CD8-positive, alpha-beta memory T cell (primary cell): ENCODE results near the gene MTFP1. TPM values are rescaled to one million over a fixed set of nuclear protein-coding genes. Genes with fewer than 3 reads are reported as not detected.
A peak's percentile ranks its signal among the peaks of the same experiment; 100 is the strongest.

Experiments
- CTCF ChIA-PET: fragments of 350-600 bp; sonication (Branson Sonifier 250); formaldehyde crosslinking; loops from one replicate; lab custom pipeline; 2021; ENCODE audit warnings: antibody characterized with exemption; lab: Charles Lee
- POLR2A ChIA-PET: fragments of 350-600 bp; sonication (Branson Sonifier 250); formaldehyde crosslinking; loops from one replicate; lab custom pipeline; 2021; ENCODE audit warnings: antibody characterized with exemption; lab: Charles Lee
- DNase-seq, 5 donors: peaks; one replicate each; pipeline versions ENCODE4 v3.0.0 to v3.0.0-alpha.2; 2020 to 2022; ENCODE audit warnings: mixed read lengths in 1 of 5
- H3K27ac ChIP-seq: one replicate; pipeline ENCODE4 v1.7.0; 2013; ENCODE audit warnings: low read depth, mild to moderate bottlenecking, low read length, moderate library complexity
- H3K27me3 ChIP-seq: 2 replicates; pipeline ENCODE4 v1.7.0; 2013; ENCODE audit warnings: low read length, mild to moderate bottlenecking; ENCODE audit not compliant: insufficient read depth, poor library complexity, severe bottlenecking
- H3K36me3 ChIP-seq: 2 replicates; pipeline ENCODE4 v1.7.0; 2013; ENCODE audit warnings: mild to moderate bottlenecking, low read length, moderate library complexity; ENCODE audit not compliant: insufficient read depth
- H3K4me1 ChIP-seq: 2 replicates; pipeline ENCODE4 v1.7.0; 2013; ENCODE audit warnings: mild to moderate bottlenecking, low read length, moderate library complexity; ENCODE audit not compliant: insufficient read depth
- H3K4me3 ChIP-seq: 2 replicates; pipeline ENCODE4 v1.7.0; 2013; ENCODE audit warnings: mild to moderate bottlenecking, low read length
- H3K9me3 ChIP-seq: 2 replicates; pipeline ENCODE4 v1.7.0; 2013; ENCODE audit warnings: mild to moderate bottlenecking, low read length
- H3K27ac Mint-ChIP-seq, 8 donors: one replicate each; pipeline ENCODE4 v1.8.0; 2020 to 2021; ENCODE audit warnings: mixed read lengths in 8 of 8, mild to moderate bottlenecking in 6 of 8, inconsistent platforms in 3 of 8, moderate library complexity in 3 of 8
- H3K27me3 Mint-ChIP-seq, 2 donors: one replicate each; pipeline ENCODE4 v1.8.0; 2020 to 2021; ENCODE audit warnings: mixed read lengths in 2 of 2, mild to moderate bottlenecking in 1 of 2, moderate library complexity in 1 of 2
- H3K36me3 Mint-ChIP-seq, 3 donors: one replicate each; pipeline ENCODE4 v1.8.0; 2020 to 2021; ENCODE audit warnings: mixed read lengths in 3 of 3, inconsistent platforms in 1 of 3, mild to moderate bottlenecking in 1 of 3
- H3K4me1 Mint-ChIP-seq, 3 donors: one replicate each; pipeline ENCODE4 v1.8.0; 2020 to 2021; ENCODE audit warnings: mixed read lengths in 3 of 3, inconsistent platforms in 1 of 3, mild to moderate bottlenecking in 1 of 3
- H3K4me3 Mint-ChIP-seq, 7 donors: one replicate each; pipeline ENCODE4 v1.8.0; 2020 to 2021; ENCODE audit warnings: mixed read lengths in 7 of 7, mild to moderate bottlenecking in 6 of 7, moderate library complexity in 4 of 7, inconsistent platforms in 2 of 7
- H3K9me3 Mint-ChIP-seq, 5 donors: one replicate each; pipeline ENCODE4 v1.8.0; 2020 to 2022; ENCODE audit warnings: mixed read lengths in 5 of 5, mild to moderate bottlenecking in 3 of 5, moderate library complexity in 2 of 5, inconsistent platforms in 1 of 5
- polyA plus RNA-seq: library from polyadenylated mRNA; unstranded; fragments of 300-500 nt; fragmentation: Illumina TruSeq; gene quantifications from one replicate; pipeline ENCODE4 v1.2.3, GENCODE V29; 2021
- total RNA-seq, 2 experiments: library from RNA; stranded (reverse); gene quantifications; one replicate each; pipeline ENCODE4 v1.2.3, GENCODE V29; 2021

The MTFP1 gene
- total and polyA plus RNA-seq, 3 experiments from 2014 or later = 43.1 to 110 (median 104) TPM

DNA sequence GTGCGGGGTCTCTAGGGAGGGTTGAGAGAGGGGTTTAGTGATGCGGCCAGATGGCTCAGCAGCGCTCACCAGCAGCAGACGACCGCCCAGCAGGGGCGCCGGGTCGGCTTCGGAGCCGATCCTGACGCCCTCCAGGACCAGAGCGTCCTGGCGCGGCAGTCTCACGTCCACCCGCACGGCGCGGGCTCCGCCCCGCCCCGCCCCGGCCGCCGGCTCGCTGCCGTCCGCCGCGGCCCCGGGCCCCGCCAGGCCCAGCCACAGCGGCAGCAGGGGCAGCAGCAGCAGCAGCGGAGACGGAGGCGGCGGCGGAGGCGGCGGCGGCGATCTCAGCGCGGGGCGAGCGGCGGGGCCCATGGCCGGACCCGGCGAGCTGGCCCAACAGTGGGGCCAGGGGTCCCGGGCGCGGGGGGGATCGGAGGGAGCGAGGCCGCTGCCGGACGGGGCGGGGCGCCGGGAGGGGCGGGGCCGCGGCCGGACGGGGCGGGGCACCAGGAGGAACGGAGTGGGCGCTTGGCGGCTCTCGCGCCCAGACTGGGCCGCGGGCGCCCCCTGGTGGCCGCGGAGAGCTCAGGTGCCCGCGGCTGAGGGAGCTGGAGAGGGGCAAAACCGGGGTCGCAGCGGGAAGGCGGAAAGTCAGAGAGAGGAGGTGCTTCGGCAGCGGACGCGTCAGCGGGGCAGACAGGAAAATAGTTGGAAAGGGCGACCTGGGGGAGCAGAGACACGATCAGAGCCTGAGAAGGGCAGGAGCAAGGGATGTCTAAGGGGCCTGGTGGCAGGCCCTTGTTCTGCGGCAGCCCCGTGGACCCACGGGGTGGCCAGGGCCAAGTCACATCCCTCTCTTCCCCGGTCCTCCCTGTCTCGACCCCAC, 38.4 kb upstream of the MTFP1 start, which contains the start of gene RNF215:
TSS of gene RNF215 (minus strand) at position 452 of the 868 bp plus-strand sequence. CDS start at position 354, 98 bp downstream.
- peaks cover 10 to 20% (median 12%) of the 10 kb centered on the region in 3 donors for H3K4me1 Mint-ChIP-seq
- H3K27me3 ChIP-seq = no peaks in the 10 kb centered on the region
- POLR2A ChIA-PET = interaction anchor here (0.6 to 2.3 kb wide), 3 partner anchors 37 to 117 kb away, joined by 3 to 35 read pairs (median 4); partner anchors contain the start of gene CASTOR1
- peak within 1 kb of the TSS; percentile 22 for H3K4me3 ChIP-seq
- no peaks in the 10 kb centered on the region for H3K9me3 Mint-ChIP-seq
- H3K27ac ChIP-seq = no peak within 1 kb of the TSS
- H3K36me3 Mint-ChIP-seq = peaks cover 0 to 2% (median 0%) of the 10 kb centered on the region in 3 donors
- no peaks in the 10 kb centered on the region for H3K9me3 ChIP-seq
- CTCF ChIA-PET = interaction anchor here (0.6 to 11.0 kb wide), 29 partner anchors 9 to 279 kb away, joined by 3 to 246 read pairs (median 4); partner anchors contain the start of genes CASTOR1, MTFP1 and TBC1D10A
- peak; percentile 74 to 82 (median 79) for DNase-seq
- no peaks in the 10 kb centered on the region for H3K36me3 ChIP-seq
- H3K27ac Mint-ChIP-seq = peak within 1 kb of the TSS; percentile 13 to 96 (median 71)
- H3K4me1 ChIP-seq = peaks cover 4% of the 10 kb centered on the region
- H3K27me3 Mint-ChIP-seq = peaks cover 4 to 14% of the 10 kb centered on the region in 2 donors
- peak within 1 kb of the TSS; percentile 64 to 93 (median 78) for H3K4me3 Mint-ChIP-seq

DNA sequence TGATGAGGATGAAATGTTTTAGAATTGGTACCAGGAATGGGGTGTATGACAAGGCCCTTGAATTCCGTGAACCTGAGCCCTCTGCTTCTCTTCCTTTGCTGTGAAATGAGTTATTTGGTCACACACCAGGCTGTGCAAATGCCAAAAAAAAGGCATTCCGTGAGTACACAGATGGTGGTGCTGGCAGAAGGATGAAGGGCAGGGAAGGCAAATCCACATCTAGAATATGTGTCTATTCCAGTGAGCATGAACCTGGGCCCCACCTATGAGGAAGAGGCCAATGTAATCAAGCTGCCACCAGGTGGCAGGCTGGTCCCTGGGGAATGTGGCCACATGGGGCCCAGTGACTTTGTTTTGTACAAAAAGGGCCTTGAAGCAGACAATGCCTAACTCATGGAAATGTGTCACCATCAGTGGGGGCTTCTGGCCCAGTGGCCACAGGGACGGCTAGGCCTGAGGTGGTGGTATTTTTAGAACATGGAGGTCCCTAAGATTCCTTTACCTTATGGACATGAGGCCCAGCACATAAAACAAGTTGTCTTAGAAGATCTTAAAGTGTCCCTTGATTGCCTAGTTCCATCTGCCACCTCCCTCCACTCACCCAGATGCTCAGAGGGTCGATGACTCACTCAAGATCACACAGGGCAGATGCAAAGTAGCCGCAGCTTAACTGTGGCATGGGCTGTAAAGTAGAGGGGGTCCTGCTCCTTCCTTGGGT, 34.4 kb upstream of the MTFP1 start:
- Mint-ChIP-seq H3K4me1 (peaks cover 11 to 23% (median 11%) of the 10 kb centered on the region in 3 donors), H3K27me3 (peaks cover 17 to 39% of the 10 kb centered on the region in 2 donors), H3K9me3 (no peaks in the 10 kb centered on the region), H3K4me3 (peak overlapping the region in 1 of 7 donors; percentile 40), H3K36me3 (no peaks in the 10 kb centered on the region), H3K27ac (peak overlapping the region in 6 of 8 donors; percentile 4 to 98 (median 80))
- ChIA-PET CTCF (interaction anchor here (0.7 to 11.0 kb wide), 16 partner anchors 10 to 283 kb away, joined by 3 to 246 read pairs (median 5); partner anchors contain the start of genes CASTOR1 and MTFP1), POLR2A (interaction anchor here (0.6 to 1.7 kb wide), 3 partner anchors 33 to 107 kb away, joined by 3 to 6 read pairs (median 5); partner anchors contain the start of gene CASTOR1)
- Histone ChIP-seq H3K9me3 (no peaks in the 10 kb centered on the region), H3K4me1 (peaks cover 21% of the 10 kb centered on the region), H3K27ac (no peak overlapping the region), H3K27me3 (peaks cover 6% of the 10 kb centered on the region), H3K36me3 (no peaks in the 10 kb centered on the region), H3K4me3 (no peak overlapping the region)
- peak; percentile 64 to 84 (median 74) for DNase-seq

DNA sequence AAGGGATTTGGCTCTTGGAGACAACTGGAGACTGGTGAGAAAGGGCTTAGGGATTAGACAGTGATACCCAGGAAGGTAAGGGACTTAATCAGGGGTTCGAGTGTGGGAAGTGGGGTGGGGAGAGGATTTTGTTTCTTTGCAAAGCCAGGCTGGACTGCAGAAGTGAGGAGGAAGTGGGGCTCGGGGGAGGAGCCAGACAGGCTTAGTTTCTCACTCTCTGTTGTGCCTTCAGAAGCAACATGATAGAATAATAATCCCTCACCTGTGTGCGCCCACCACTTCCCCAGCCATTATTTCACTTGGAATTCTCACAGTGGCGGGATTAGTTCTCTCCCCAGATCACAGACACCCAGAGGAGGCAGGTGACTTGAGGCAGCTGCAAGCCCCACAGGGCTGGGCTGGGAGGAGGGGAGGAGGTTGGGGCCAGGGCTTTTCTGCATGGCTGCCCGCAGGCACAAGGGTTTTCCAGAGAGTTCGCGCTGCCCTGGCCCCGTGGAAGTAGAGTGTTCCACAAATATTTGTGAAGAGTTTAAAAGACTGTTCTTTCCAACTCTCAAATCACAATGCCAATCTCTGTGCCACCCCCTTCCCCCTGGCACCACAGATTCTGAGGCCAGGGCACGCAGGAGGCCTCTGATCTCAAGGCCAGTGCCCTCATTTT, 32.8 kb upstream of the MTFP1 start:
- peak in 1 of 5 donors; percentile 36 for DNase-seq
- ChIA-PET CTCF (interaction anchor here (1.0 to 11.0 kb wide), 9 partner anchors 31 to 285 kb away, joined by 3 to 246 read pairs (median 4); partner anchors contain the start of genes CASTOR1 and MTFP1), POLR2A (interaction anchor here (1.7 kb wide), 1 partner anchor 105 kb away, joined by 6 read pairs; the partner anchor contains the start of gene CASTOR1)
- H3K9me3 ChIP-seq = no peaks in the 10 kb centered on the region
- H3K27ac Mint-ChIP-seq = peak overlapping the region in 1 of 8 donors; percentile 35
- H3K27me3 ChIP-seq = peaks cover 8% of the 10 kb centered on the region
- peaks cover 20 to 44% of the 10 kb centered on the region in 2 donors for H3K27me3 Mint-ChIP-seq
- no peaks in the 10 kb centered on the region for H3K36me3 ChIP-seq
- H3K4me1 ChIP-seq = peaks cover 33% of the 10 kb centered on the region
- no peak overlapping the region for H3K4me3 Mint-ChIP-seq
- no peaks in the 10 kb centered on the region for H3K36me3 Mint-ChIP-seq
- no peak overlapping the region for H3K4me3 ChIP-seq
- peaks cover 14 to 23% (median 18%) of the 10 kb centered on the region in 3 donors for H3K4me1 Mint-ChIP-seq
- H3K27ac ChIP-seq = no peak overlapping the region
- no peaks in the 10 kb centered on the region for H3K9me3 Mint-ChIP-seq

DNA sequence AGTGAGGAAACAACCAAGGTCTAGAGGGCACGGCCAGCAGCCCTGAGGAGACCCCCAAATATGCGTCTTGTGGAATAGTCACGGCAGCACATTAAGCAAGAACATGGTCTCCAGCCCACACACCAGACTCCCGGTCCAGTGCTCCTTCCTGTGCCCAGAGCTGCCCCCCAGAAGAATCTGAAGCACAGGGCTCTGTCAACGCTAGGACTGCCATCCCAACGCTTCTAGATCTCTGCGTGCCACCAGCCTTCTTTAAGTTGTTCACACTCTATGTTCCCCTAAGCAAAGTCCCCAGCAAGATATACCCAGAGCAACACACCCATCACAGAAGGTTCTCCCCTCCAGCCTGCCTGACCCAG, 32.3 kb upstream of the MTFP1 start:
- H3K27ac ChIP-seq = no peak overlapping the region

DNA sequence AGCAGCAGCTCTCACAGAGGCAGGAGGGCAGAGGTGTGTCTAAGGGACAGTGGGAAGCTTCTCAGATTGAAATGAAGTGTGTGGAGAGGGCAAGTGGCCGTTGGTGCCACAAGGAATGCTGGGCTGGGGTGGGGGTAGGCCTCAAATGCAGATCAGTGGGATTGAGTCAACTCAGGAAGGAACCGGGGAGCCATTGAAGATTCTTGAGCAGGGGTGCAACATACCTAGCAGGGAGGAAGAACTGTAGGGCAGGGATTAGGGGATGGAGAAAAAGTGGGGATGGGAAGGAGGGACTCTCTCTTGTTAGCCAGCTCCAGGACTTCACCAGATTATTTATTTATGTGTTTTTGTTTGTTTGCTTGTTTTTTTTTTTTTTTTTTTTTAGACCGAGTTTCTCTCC, 31.7 kb upstream of the MTFP1 start:
- Histone ChIP-seq H3K4me3 (no peak overlapping the region), H3K9me3 (no peaks in the 10 kb centered on the region), H3K27me3 (peaks cover 12% of the 10 kb centered on the region), H3K27ac (no peak overlapping the region), H3K36me3 (no peaks in the 10 kb centered on the region), H3K4me1 (peaks cover 44% of the 10 kb centered on the region)
- peaks cover 25 to 34% (median 29%) of the 10 kb centered on the region in 3 donors for H3K4me1 Mint-ChIP-seq
- no peaks in the 10 kb centered on the region for H3K36me3 Mint-ChIP-seq
- POLR2A ChIA-PET = no interaction called here
- H3K27me3 Mint-ChIP-seq = peaks cover 26 to 52% of the 10 kb centered on the region in 2 donors
- peak overlapping the region in 2 of 8 donors; percentile 23 to 78 for H3K27ac Mint-ChIP-seq
- CTCF ChIA-PET = interaction anchor here (1.2 to 1.5 kb wide), 3 partner anchors 30 to 106 kb away, joined by 3 to 4 read pairs (median 3); no protein-coding TSS in a partner anchor
- H3K4me3 Mint-ChIP-seq = peak overlapping the region in 1 of 7 donors; percentile 21
- no peak for DNase-seq
- no peaks in the 10 kb centered on the region for H3K9me3 Mint-ChIP-seq

More for the DNA sequence above, 32.3 kb upstream of the MTFP1 start:
- no peaks in the 10 kb centered on the region for H3K9me3 ChIP-seq
- H3K4me3 ChIP-seq = no peak overlapping the region
- peaks cover 12% of the 10 kb centered on the region for H3K27me3 ChIP-seq
- H3K27me3 Mint-ChIP-seq = peaks cover 22 to 49% of the 10 kb centered on the region in 2 donors
- DNase-seq = no peak
- POLR2A ChIA-PET = no interaction called here
- CTCF ChIA-PET = interaction anchor here (1.3 to 6.4 kb wide), 4 partner anchors 30 to 97 kb away, joined by 3 to 68 read pairs (median 4); no protein-coding TSS in a partner anchor
- H3K4me1 ChIP-seq = peaks cover 38% of the 10 kb centered on the region
- peak overlapping the region in 1 of 8 donors; percentile 63 for H3K27ac Mint-ChIP-seq
- no peaks in the 10 kb centered on the region for H3K36me3 ChIP-seq
- H3K4me1 Mint-ChIP-seq = peaks cover 20 to 29% (median 23%) of the 10 kb centered on the region in 3 donors
- H3K36me3 Mint-ChIP-seq = no peaks in the 10 kb centered on the region
- H3K9me3 Mint-ChIP-seq = no peaks in the 10 kb centered on the region
- no peak overlapping the region for H3K4me3 Mint-ChIP-seq

DNA sequence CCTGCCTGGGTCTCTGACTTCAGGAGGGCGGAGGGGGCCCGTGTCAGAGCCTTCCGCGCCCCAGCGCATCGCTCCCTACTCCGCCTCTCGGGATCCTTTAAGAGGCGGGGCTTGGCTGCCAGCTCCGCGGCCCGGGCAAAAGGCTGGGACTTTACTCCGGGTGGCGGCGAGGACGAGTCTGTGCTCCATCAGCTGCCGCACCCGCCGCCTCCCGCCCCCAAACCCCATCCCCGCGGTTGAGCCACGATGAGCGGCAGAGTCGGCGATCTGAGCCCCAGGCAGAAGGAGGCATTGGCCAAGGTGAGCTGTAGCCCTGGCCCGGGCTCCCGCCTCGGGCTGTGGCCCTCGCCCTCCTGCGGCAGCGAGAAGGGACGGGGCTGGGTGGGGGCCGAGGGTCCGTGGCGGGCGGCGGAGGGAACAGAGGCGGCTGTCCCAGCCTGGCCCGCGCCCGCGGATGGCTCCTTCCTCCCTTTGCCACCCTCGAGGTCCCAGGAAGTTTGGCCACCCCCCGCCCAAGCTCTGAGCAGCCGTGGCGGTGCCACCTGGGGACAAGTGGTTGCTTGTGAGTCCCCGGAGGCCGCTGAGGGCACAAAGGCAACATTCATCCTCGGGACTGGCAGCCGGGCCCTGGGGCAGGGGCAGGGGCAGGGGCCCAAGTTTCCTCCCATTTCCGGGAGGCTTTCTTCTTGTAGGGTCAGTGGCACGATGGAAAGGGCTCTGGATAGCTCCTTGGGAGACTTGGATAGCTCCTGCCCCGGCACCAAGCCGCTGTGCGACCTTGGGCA, 28.5 kb upstream of the MTFP1 start, which contains the start of gene SEC14L2:
TSS of gene SEC14L2 (plus strand) at position 148 of the 785 bp plus-strand sequence. CDS start at position 247, 99 bp downstream.
- Histone ChIP-seq H3K27me3 (peaks cover 12% of the 10 kb centered on the region), H3K4me3 (peak within 1 kb of the TSS; percentile 24), H3K36me3 (no peaks in the 10 kb centered on the region), H3K9me3 (no peaks in the 10 kb centered on the region), H3K4me1 (peaks cover 41% of the 10 kb centered on the region), H3K27ac (no peak within 1 kb of the TSS)
- ChIA-PET CTCF (interaction anchor here (0.8 to 2.6 kb wide), 8 partner anchors 10 to 109 kb away, joined by 3 to 12 read pairs (median 4); partner anchors contain the start of gene CASTOR1), POLR2A (interaction anchor here (1.3 kb wide), 1 partner anchor 27 kb away, joined by 3 read pairs; no protein-coding TSS in a partner anchor)
- H3K9me3 Mint-ChIP-seq = no peaks in the 10 kb centered on the region
- H3K4me3 Mint-ChIP-seq = peak within 1 kb of the TSS; percentile 79 to 93 (median 81)
- DNase-seq = peak; percentile 39 to 63 (median 42)
- peaks cover 24 to 42% of the 10 kb centered on the region in 2 donors for H3K27me3 Mint-ChIP-seq
- peak within 1 kb of the TSS in 6 of 8 donors; percentile 40 to 91 (median 66) for H3K27ac Mint-ChIP-seq
- H3K36me3 Mint-ChIP-seq = no peaks in the 10 kb centered on the region
- H3K4me1 Mint-ChIP-seq = peaks cover 24 to 31% (median 25%) of the 10 kb centered on the region in 3 donors
